AG04450 (cell line): ENCODE results near the gene SLC25A28. TPM values are rescaled to one million over a fixed set of nuclear protein-coding genes. Genes with fewer than 3 reads are reported as not detected.

Experiments used
- CTCF ChIA-PET: fragments of 300-600, 350-600 bp; formaldehyde crosslinking; extraction: SDS; loops from one replicate; lab custom pipeline; 2022; ENCODE audit warnings: antibody characterized with exemption, inconsistent platforms; lab: Charles Lee
- POLR2A ChIA-PET: fragments of 350-600 bp; formaldehyde crosslinking; extraction: SDS; loops from one replicate; lab custom pipeline; 2021; ENCODE audit warnings: antibody characterized with exemption, inconsistent platforms; lab: Yijun Ruan, JAX
- DNase-seq: peaks from one replicate; pipeline ENCODE4 v3.0.0-alpha.2; 2011; ENCODE audit warnings: low read depth, low spot score
- H3K27ac ChIP-seq: one replicate; pipeline ENCODE4 v1.5.1; 2012; ENCODE audit warnings: low read depth, low read length, control low read depth
- H3K27me3 ChIP-seq: one replicate; pipeline ENCODE4 v1.6.0; 2012; ENCODE audit warnings: low read length; ENCODE audit not compliant: control insufficient read depth, insufficient read depth
- H3K4me3 ChIP-seq: 2 replicates; pipeline ENCODE4 v1.5.1; 2011; ENCODE audit warnings: mild to moderate bottlenecking, low read depth, low read length, control low read depth
- H3K9me3 ChIP-seq: 2 replicates; pipeline ENCODE4 v1.5.1; 2012; ENCODE audit warnings: low read length; ENCODE audit not compliant: control insufficient read depth, insufficient read depth
- CTCF ChIP-seq: IDR thresholded peaks from 2 replicates; pipeline ENCODE4 v1.5.1; 2011; ENCODE audit warnings: low read depth, low read length, control low read depth, inconsistent platforms
- polyA plus RNA-seq: library from polyadenylated mRNA; depleted of rRNA; stranded (reverse); fragments of >200 nt; gene quantifications from 2 replicates; pipeline ENCODE4 v1.2.3, GENCODE V29; 2011

SLC25A28 gene
- polyA plus RNA-seq, 1 experiment, result 20.4 TPM

GRCh38 chr10:99595770-99596465, 24.3 kb downstream of the SLC25A28 start:
- Histone ChIP-seq H3K27me3 (peaks cover 16% of the 10 kb centered on the region), H3K9me3 (no peaks in the 10 kb centered on the region), H3K27ac (no peak overlapping the region), H3K4me3 (no peak overlapping the region)
- ChIA-PET CTCF (interaction anchor here (0.6 to 4.2 kb wide), 3 partner anchors 16 to 160 kb away, joined by 3 to 21 read pairs (median 9); no protein-coding TSS in a partner anchor), POLR2A (no interaction called here)
- no peak for TF ChIP-seq CTCF
- no peak for DNase-seq

DNA sequence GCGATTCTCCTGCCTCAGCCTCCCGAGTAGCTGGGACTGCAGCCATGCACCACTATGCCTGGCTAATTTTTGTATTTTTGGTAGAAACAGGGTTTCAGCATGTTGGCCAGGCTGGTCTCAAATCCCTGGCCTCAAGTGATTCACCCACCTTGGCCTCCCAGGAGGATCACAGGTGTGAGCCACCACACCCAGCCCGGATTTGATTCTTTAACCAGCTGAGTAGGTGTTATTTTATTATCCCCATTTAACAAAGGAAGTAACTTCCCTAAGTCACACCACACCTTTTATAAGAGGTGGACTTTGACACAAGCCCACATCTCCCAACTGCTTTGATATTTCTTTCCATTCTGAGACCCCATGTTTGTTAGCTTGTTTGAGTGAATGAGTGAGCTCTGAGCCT, 25.0 kb downstream of the SLC25A28 start:
- Histone ChIP-seq H3K9me3 (no peaks in the 10 kb centered on the region), H3K27ac (no peak overlapping the region), H3K4me3 (no peak overlapping the region), H3K27me3 (peaks cover 16% of the 10 kb centered on the region)
- ChIA-PET POLR2A (no interaction called here), CTCF (interaction anchor here (0.6 to 4.2 kb wide), 3 partner anchors 17 to 159 kb away, joined by 3 to 21 read pairs (median 9); no protein-coding TSS in a partner anchor)
- no peak for TF ChIP-seq CTCF
- no peak for DNase-seq

DNA sequence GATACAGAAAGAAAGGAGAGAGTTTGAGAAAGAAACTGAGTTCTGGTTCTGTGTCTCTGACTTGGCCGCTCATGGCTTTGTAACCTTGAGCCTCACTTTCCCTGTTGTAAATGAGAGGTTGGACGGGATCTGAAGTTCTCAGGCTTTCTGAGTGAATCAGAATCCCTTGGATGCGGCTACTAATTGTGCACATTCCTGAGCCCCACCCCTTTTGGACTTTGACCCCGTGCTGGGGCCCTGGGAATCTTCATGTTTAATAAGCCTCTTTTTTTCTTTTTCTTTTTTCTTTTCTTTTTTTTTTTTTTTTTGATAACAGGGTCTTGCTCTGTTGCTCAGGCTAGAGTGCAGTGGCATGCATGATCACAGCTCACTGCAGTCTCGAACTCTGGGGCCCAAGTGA, 26.9 kb downstream of the SLC25A28 start:
- Histone ChIP-seq H3K27ac (no peak overlapping the region), H3K27me3 (peaks cover 10% of the 10 kb centered on the region), H3K4me3 (no peak overlapping the region), H3K9me3 (no peaks in the 10 kb centered on the region)
- no peak for DNase-seq
- ChIA-PET CTCF (interaction anchor here (4.2 kb wide), 1 partner anchor 19 kb away, joined by 21 read pairs; no protein-coding TSS in a partner anchor), POLR2A (interaction anchor here (0.7 kb wide), 1 partner anchor 201 kb away, joined by 4 read pairs; no protein-coding TSS in a partner anchor)
- no peak for TF ChIP-seq CTCF

- TF ChIP-seq CTCF, result no peak
- no peak overlapping the region for H3K27ac ChIP-seq
- POLR2A ChIA-PET, result no interaction called here
- CTCF ChIA-PET, result no interaction called here
- H3K27me3 ChIP-seq, result peaks cover 8% of the 10 kb centered on the region
- DNase-seq, result no peak
- H3K9me3 ChIP-seq, result no peaks in the 10 kb centered on the region
- H3K4me3 ChIP-seq, result no peak overlapping the region
These were observed 29.4 kb downstream of the SLC25A28 start for GRCh38 chr10:99590799-99591198.

DNA sequence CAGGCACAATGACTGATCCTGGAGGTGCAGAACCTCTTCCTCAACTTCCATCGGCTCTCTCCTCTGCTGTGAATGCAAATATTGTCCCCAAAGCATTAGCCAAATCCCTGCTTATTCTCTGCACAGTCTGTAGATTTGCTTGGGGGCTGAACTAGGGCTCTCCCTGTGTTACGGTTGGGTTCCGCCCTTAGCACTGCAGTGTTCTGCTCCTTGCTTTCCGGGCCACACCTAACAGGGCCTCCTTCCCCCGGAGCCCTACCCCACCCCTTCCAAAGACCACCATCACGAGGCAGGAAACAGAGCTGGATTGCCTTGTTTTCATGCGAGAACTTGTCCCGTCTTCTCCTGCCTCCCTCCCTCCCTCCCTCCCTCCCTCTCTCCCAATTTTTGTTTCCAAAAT, 36.6 kb downstream of the SLC25A28 start:
- H3K27me3 ChIP-seq, result peaks cover 22% of the 10 kb centered on the region
- H3K4me3 ChIP-seq, result no peak overlapping the region
- no peak for TF ChIP-seq CTCF
- no peak overlapping the region for H3K27ac ChIP-seq
- DNase-seq, result no peak
- POLR2A ChIA-PET, result no interaction called here
- H3K9me3 ChIP-seq, result no peaks in the 10 kb centered on the region
- CTCF ChIA-PET, result interaction anchor here (0.9 kb wide), 1 partner anchor 24 kb away, joined by 4 read pairs; no protein-coding TSS in a partner anchor
